GM15510 (cell line): ENCODE data around the gene UNC79.

Experiments
- POLR2A ChIP-seq: IDR thresholded peaks from 3 replicates; pipeline ENCODE4 v1.6.1; 2011; ENCODE audit warnings: borderline replicate concordance; ENCODE audit not compliant: insufficient read length; ENCODE audit errors: extremely low read depth

Gene UNC79

GRCh38 chr14:93669632-93670031 is 238.9 kb downstream of the UNC79 start:
- TF ChIP-seq POLR2A: no peak

GRCh38 chr14:93674343-93674742 is 243.6 kb downstream of the UNC79 start:
- TF ChIP-seq POLR2A: no peak

GRCh38 chr14:93675651-93676050 is 244.9 kb downstream of the UNC79 start:
- no peak for TF ChIP-seq POLR2A

- no peak for TF ChIP-seq POLR2A
Observed at GRCh38 chr14:93676416-93676958, 245.7 kb downstream of the UNC79 start.

GRCh38 chr14:93682459-93682858 is 251.7 kb downstream of the UNC79 start:
- no peak for TF ChIP-seq POLR2A

- no peak for TF ChIP-seq POLR2A
Observed at GRCh38 chr14:93683226-93683625, 252.5 kb downstream of the UNC79 start.

- TF ChIP-seq POLR2A: no peak
Observed at GRCh38 chr14:93685121-93685895, 254.6 kb downstream of the UNC79 start.

GRCh38 chr14:93686268-93686667 is 255.5 kb downstream of the UNC79 start:
- no peak for TF ChIP-seq POLR2A

GRCh38 chr14:93688239-93688666 is 257.5 kb downstream of the UNC79 start:
- no peak for TF ChIP-seq POLR2A

- TF ChIP-seq POLR2A: no peak
Observed at GRCh38 chr14:93688820-93689219, 258.1 kb downstream of the UNC79 start.

- TF ChIP-seq POLR2A: no peak
Observed at GRCh38 chr14:93690146-93690545, 259.4 kb downstream of the UNC79 start.

- no peak for TF ChIP-seq POLR2A
Observed at GRCh38 chr14:93691042-93691780, 260.5 kb downstream of the UNC79 start.

GRCh38 chr14:93693914-93694313 is 263.2 kb downstream of the UNC79 start:
- no peak for TF ChIP-seq POLR2A

GRCh38 chr14:93700928-93701327 is 270.2 kb downstream of the UNC79 start:
- TF ChIP-seq POLR2A: no peak

GRCh38 chr14:93701562-93701961 is 270.8 kb downstream of the UNC79 start:
- no peak for TF ChIP-seq POLR2A
